ENCODE data around the gene HK3. TPM values are rescaled to one million over a fixed set of nuclear protein-coding genes. Genes with fewer than 3 reads are reported as not detected.
"Not testable (repeated sequence)": the region's sequence is repeated elsewhere in the genome, so short reads cannot be mapped to it uniquely, and the experiment has no call there.

Gene HK3
- total RNA-seq, 2 experiments from 2014 or later, result not detected

GRCh38 chr5:176873011-176873410 is 26.1 kb downstream of the HK3 start:
- Mint-ChIP-seq H3K4me1 (ENCODE audit: low read depth) (peaks cover 12% of the 10 kb centered on the region), H3K27ac (peak overlapping the region; percentile 66), H3K27me3 (ENCODE audit: low read depth) (peaks cover 18% of the 10 kb centered on the region)
- H3K9me3 Mint-ChIP-seq (ENCODE audit: insufficient read depth); ATAC-seq; H3K4me3 Mint-ChIP-seq; DNase-seq; H3K36me3 Mint-ChIP-seq (ENCODE audit: low read depth); POLR2A ChIA-PET: not testable (repeated sequence)
- CTCF ChIA-PET, result interaction anchor here (1.4 kb wide), 1 partner anchor 10 kb away, joined by 3 read pairs; no protein-coding TSS in a partner anchor

DNA sequence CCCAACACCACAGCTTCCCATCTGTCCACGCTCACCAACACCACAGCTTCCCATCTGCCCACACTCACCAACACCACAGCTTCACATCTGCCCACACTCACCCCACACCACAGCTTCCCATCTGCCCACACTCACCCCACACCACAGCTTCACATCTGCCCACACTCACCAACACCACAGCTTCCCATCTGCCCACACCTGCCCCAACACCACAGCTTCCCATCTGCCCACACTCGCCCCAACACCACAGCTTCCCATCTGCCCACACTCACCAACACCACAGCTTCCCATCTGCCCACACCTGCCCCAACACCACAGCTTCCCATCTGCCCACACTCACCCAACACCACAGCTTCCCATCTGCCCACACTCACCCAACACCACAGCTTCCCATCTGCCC is 26.6 kb downstream of the HK3 start:
- H3K27ac Mint-ChIP-seq; H3K9me3 Mint-ChIP-seq (ENCODE audit: insufficient read depth); H3K36me3 Mint-ChIP-seq (ENCODE audit: low read depth); POLR2A ChIA-PET; H3K4me3 Mint-ChIP-seq; CTCF ChIA-PET; DNase-seq; ATAC-seq: not testable (repeated sequence)
- Mint-ChIP-seq H3K4me1 (ENCODE audit: low read depth) (peaks cover 12% of the 10 kb centered on the region), H3K27me3 (ENCODE audit: low read depth) (peaks cover 19% of the 10 kb centered on the region)

DNA sequence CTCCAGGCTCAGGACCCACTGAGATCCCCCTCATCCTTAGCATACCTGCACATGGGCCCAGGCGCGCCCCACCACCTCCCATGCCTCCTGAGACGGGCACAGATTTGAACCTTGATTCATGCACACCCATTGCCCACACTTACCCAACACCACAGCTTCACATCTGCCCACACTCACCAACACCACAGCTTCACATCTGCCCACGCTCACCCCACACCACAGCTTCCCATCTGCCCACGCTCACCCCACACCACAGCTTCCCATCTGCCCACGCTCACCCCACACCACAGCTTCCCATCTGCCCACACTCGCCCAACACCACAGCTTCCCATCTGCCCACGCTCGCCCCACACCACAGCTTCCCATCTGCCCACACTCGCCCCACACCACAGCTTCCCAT is 28.5 kb downstream of the HK3 start:
- ATAC-seq; CTCF ChIA-PET; H3K4me3 Mint-ChIP-seq; POLR2A ChIA-PET; H3K36me3 Mint-ChIP-seq (ENCODE audit: low read depth); DNase-seq; H3K9me3 Mint-ChIP-seq (ENCODE audit: insufficient read depth); H3K4me1 Mint-ChIP-seq (ENCODE audit: low read depth); H3K27ac Mint-ChIP-seq: not testable (repeated sequence)
- H3K27me3 Mint-ChIP-seq (ENCODE audit: low read depth), result peaks cover 18% of the 10 kb centered on the region

- no peak for DNase-seq
- peaks cover 3% of the 10 kb centered on the region for H3K9me3 Mint-ChIP-seq (ENCODE audit: insufficient read depth)
- H3K4me1 Mint-ChIP-seq (ENCODE audit: low read depth), result no peaks in the 10 kb centered on the region
- H3K27me3 Mint-ChIP-seq (ENCODE audit: low read depth), result peaks cover 14% of the 10 kb centered on the region
- no peak overlapping the region for H3K4me3 Mint-ChIP-seq
- ChIA-PET POLR2A (no interaction called here), CTCF (no interaction called here)
- ATAC-seq, result no peak
- no peak overlapping the region for H3K27ac Mint-ChIP-seq
- H3K36me3 Mint-ChIP-seq (ENCODE audit: low read depth), result no peaks in the 10 kb centered on the region
These were observed 29.0 kb downstream of the HK3 start for GRCh38 chr5:176870110-176870591.

DNA sequence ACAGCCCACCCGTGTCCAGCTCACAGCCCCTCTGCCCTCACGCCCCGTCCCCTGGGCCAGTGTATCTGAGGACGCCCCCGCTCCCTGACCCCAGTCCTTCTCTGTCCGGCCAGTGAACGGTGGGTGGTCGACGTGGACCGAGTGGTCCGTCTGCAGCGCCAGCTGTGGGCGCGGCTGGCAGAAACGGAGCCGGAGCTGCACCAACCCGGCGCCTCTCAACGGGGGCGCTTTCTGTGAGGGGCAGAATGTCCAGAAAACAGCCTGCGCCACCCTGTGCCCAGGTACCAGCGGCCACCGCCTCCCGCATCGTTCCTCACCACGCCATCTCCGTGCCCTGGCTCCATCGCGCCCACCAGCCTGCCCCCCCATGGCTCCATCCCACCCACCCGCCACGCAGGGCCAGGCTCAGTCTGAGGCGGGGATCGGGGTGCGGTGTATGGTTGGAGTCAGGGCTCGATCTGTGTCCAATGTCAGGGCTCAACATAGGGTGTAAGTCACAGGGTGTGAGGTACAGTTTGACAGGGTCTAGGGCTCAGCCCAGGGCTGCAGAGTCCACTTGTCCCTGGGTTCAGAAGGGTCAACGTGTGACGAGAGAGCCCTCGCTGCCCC is 29.5 kb downstream of the HK3 start:
- ChIA-PET POLR2A (interaction anchor here (0.5 kb wide), 1 partner anchor 333 kb away, joined by 3 read pairs; no protein-coding TSS in a partner anchor), CTCF (no interaction called here)
- Mint-ChIP-seq H3K27me3 (ENCODE audit: low read depth) (peaks cover 10% of the 10 kb centered on the region), H3K4me3 (no peak overlapping the region), H3K9me3 (ENCODE audit: insufficient read depth) (peaks cover 3% of the 10 kb centered on the region), H3K4me1 (ENCODE audit: low read depth) (no peaks in the 10 kb centered on the region), H3K27ac (no peak overlapping the region), H3K36me3 (ENCODE audit: low read depth) (no peaks in the 10 kb centered on the region)
- no peak for ATAC-seq
- DNase-seq, result no peak

- DNase-seq (no peak), ATAC-seq (no peak)
- POLR2A ChIA-PET, result interaction anchor here (0.5 kb wide), 1 partner anchor 332 kb away, joined by 3 read pairs; no protein-coding TSS in a partner anchor
- Mint-ChIP-seq H3K4me1 (ENCODE audit: low read depth) (no peaks in the 10 kb centered on the region), H3K4me3 (no peak overlapping the region), H3K27me3 (ENCODE audit: low read depth) (peaks cover 14% of the 10 kb centered on the region), H3K27ac (no peak overlapping the region), H3K9me3 (ENCODE audit: insufficient read depth) (peaks cover 3% of the 10 kb centered on the region), H3K36me3 (ENCODE audit: low read depth) (no peaks in the 10 kb centered on the region)
- CTCF ChIA-PET, result no interaction called here
These were observed 30.4 kb downstream of the HK3 start for GRCh38 chr5:176868731-176869130.

DNA sequence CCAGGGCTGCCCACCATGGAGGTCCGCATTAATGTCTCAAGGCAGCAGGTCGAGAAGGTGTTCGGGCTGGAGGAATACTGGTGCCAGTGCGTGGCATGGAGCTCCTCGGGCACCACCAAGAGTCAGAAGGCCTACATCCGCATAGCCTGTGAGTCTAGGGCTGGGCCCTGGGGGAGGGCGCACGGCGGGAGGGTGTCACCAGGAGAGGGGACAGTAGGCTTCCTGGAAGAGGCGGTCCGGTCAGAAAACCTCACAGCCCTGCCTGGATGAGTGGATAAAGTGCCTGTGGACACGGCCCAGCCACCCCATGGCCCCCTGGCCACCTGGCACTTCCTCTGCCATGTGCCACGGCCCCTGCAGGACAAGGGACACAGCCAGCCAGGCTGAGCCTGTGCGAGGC is 31.0 kb downstream of the HK3 start:
- H3K4me3 Mint-ChIP-seq, result no peak overlapping the region
- no peak overlapping the region for H3K27ac Mint-ChIP-seq
- ChIA-PET POLR2A (no interaction called here), CTCF (no interaction called here)
- ATAC-seq (no peak), DNase-seq (no peak)
- no peaks in the 10 kb centered on the region for H3K36me3 Mint-ChIP-seq (ENCODE audit: low read depth)
- peaks cover 18% of the 10 kb centered on the region for H3K27me3 Mint-ChIP-seq (ENCODE audit: low read depth)
- H3K4me1 Mint-ChIP-seq (ENCODE audit: low read depth), result no peaks in the 10 kb centered on the region
- peaks cover 3% of the 10 kb centered on the region for H3K9me3 Mint-ChIP-seq (ENCODE audit: insufficient read depth)

DNA sequence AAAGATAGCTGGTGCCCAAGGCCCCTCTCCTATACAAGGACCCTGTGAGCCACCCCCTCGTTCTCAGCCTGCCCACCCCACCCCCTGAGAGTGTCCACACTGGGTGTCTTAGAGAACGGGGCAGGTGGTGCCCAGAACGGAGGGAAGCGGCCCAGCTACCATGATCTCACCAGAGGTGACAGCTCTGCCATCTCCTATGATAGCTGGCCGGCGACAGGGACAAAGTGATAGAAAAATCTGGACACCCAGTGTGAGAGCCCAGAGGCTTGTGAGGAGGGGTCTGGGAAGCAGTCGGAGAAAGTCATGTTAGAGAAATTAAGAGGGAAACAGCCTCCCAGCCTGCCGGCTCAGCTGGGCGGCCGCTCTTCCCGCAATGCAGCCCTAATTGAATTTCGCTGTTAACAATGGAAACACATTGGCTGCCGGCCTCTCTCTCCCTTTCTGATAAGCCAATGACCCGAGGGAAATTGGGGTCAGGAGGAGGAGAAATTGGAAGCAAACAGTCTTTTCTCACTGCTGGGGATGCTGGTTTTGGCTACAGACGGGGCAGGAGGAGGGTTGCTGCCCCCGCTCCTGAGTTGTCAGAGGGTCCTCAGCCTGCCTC is 32.3 kb downstream of the HK3 start:
- ChIA-PET CTCF (no interaction called here), POLR2A (no interaction called here)
- no peak overlapping the region for H3K4me3 Mint-ChIP-seq
- ATAC-seq (no peak), DNase-seq (no peak)
- no peaks in the 10 kb centered on the region for H3K4me1 Mint-ChIP-seq (ENCODE audit: low read depth)
- no peak overlapping the region for H3K27ac Mint-ChIP-seq
- H3K36me3 Mint-ChIP-seq (ENCODE audit: low read depth), result no peaks in the 10 kb centered on the region
- H3K9me3 Mint-ChIP-seq (ENCODE audit: insufficient read depth), result peaks cover 3% of the 10 kb centered on the region
- peaks cover 21% of the 10 kb centered on the region for H3K27me3 Mint-ChIP-seq (ENCODE audit: low read depth)

- no peak overlapping the region for H3K27ac Mint-ChIP-seq
- ChIA-PET CTCF (no interaction called here), POLR2A (no interaction called here)
- no peak for DNase-seq
- H3K36me3 Mint-ChIP-seq (ENCODE audit: low read depth), result no peaks in the 10 kb centered on the region
- no peaks in the 10 kb centered on the region for H3K4me1 Mint-ChIP-seq (ENCODE audit: low read depth)
- H3K9me3 Mint-ChIP-seq (ENCODE audit: insufficient read depth), result peaks cover 3% of the 10 kb centered on the region
- H3K27me3 Mint-ChIP-seq (ENCODE audit: low read depth), result peaks cover 21% of the 10 kb centered on the region
- no peak for ATAC-seq
- H3K4me3 Mint-ChIP-seq, result no peak overlapping the region
These were observed 33.2 kb downstream of the HK3 start for GRCh38 chr5:176865964-176866363.

DNA sequence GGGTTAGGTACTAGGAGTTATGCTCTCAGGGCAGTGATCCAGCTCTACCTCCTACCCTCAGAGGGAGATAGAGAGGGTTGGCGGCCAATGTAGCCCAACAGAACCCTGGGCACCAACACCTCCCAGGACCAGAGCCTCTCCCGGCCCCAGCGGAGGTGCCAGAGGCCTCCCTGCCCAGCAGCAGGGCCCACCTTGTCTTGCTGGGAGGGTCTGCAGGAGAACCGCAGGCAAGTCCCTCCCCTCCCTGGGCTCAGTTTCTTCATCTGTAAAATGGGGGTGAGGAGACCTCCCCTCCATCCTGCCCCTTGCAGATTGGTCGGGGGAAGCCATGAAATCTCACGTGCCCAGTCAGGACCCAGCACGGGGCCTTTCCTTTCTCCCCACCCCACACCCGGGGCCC is 34.4 kb downstream of the HK3 start:
- ChIA-PET CTCF (no interaction called here), POLR2A (no interaction called here)
- no peak for ATAC-seq
- Mint-ChIP-seq H3K4me3 (no peak overlapping the region), H3K27me3 (ENCODE audit: low read depth) (peaks cover 21% of the 10 kb centered on the region), H3K36me3 (ENCODE audit: low read depth) (no peaks in the 10 kb centered on the region), H3K27ac (no peak overlapping the region), H3K4me1 (ENCODE audit: low read depth) (no peaks in the 10 kb centered on the region), H3K9me3 (ENCODE audit: insufficient read depth) (no peaks in the 10 kb centered on the region)
- no peak for DNase-seq

GRCh38 chr5:176863765-176864098 is 35.4 kb downstream of the HK3 start:
- H3K36me3 Mint-ChIP-seq (ENCODE audit: low read depth), result no peaks in the 10 kb centered on the region
- no peak for DNase-seq
- peaks cover 21% of the 10 kb centered on the region for H3K27me3 Mint-ChIP-seq (ENCODE audit: low read depth)
- ChIA-PET CTCF (no interaction called here), POLR2A (interaction anchor here (0.6 kb wide), 1 partner anchor 19 kb away, joined by 3 read pairs; no protein-coding TSS in a partner anchor)
- no peaks in the 10 kb centered on the region for H3K4me1 Mint-ChIP-seq (ENCODE audit: low read depth)
- no peak overlapping the region for H3K27ac Mint-ChIP-seq
- H3K4me3 Mint-ChIP-seq, result no peak overlapping the region
- no peak for ATAC-seq
- no peaks in the 10 kb centered on the region for H3K9me3 Mint-ChIP-seq (ENCODE audit: insufficient read depth)

- H3K36me3 Mint-ChIP-seq (ENCODE audit: low read depth), result no peaks in the 10 kb centered on the region
- CTCF ChIA-PET, result no interaction called here
- peaks cover 21% of the 10 kb centered on the region for H3K27me3 Mint-ChIP-seq (ENCODE audit: low read depth)
- no peaks in the 10 kb centered on the region for H3K4me1 Mint-ChIP-seq (ENCODE audit: low read depth)
- no peaks in the 10 kb centered on the region for H3K9me3 Mint-ChIP-seq (ENCODE audit: insufficient read depth)
- no peak overlapping the region for H3K27ac Mint-ChIP-seq
- H3K4me3 Mint-ChIP-seq, result no peak overlapping the region
- POLR2A ChIA-PET, result no interaction called here
- DNase-seq (no peak), ATAC-seq (no peak)
These were observed 35.9 kb downstream of the HK3 start for GRCh38 chr5:176863041-176863764.
